GM21423 (cell line): ENCODE measurements around the gene STRADA.
A peak's percentile ranks its signal among the peaks of the same experiment; 100 is the strongest.

Experiments
- ATAC-seq: cut with Tn5 transposase; IDR thresholded peaks from one replicate; pipeline ENCODE4 v1.9.1; 2021; ENCODE audit warnings: mild to moderate bottlenecking, moderate library complexity; ENCODE audit not compliant: unreplicated experiment

The STRADA gene, protein sequence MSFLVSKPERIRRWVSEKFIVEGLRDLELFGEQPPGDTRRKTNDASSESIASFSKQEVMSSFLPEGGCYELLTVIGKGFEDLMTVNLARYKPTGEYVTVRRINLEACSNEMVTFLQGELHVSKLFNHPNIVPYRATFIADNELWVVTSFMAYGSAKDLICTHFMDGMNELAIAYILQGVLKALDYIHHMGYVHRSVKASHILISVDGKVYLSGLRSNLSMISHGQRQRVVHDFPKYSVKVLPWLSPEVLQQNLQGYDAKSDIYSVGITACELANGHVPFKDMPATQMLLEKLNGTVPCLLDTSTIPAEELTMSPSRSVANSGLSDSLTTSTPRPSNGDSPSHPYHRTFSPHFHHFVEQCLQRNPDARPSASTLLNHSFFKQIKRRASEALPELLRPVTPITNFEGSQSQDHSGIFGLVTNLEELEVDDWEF

DNA sequence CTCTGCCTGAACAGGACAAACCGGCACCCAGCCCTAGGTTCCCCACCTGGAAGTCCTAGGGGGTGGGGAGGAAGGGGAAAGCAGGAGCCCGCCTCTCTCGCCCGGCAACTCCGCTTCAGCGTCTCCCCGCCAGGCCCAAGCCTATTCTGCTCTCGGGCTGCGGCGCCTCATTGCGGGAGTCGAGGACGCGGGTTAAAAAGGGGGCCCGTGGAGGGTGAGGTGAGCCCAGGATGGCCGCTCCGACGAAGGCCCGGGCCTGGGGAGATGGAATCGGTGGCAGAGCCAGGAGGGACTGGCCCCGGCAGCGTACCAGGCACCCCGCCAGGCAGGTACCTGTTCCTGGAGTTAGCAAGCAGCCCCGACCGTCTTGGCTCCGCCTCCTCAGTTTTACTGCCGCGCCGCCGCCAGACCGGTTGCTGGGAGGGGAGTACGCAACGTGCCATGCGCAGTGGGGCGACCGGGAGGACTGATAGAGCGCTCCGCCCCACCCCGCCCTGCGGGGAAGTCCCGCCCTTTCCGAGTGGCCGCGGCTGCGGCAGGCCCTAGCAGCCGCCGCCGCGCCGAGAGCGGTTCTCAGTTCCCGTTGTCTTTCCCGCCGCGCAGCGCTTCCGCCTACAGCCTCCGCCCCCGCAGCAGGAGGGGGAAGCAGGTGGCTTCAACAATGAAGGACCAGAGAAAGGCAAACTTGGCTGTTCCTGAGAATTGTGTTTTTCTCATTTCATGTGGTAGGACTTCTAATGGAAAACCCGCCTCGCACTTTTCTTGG is at the start of gene STRADA:
Gene STRADA (minus strand): TSS at position 392 of the 766 bp plus-strand sequence. CDS start 13,430 bp downstream, outside the sequence.
- ATAC-seq, result peak; percentile 93

DNA sequence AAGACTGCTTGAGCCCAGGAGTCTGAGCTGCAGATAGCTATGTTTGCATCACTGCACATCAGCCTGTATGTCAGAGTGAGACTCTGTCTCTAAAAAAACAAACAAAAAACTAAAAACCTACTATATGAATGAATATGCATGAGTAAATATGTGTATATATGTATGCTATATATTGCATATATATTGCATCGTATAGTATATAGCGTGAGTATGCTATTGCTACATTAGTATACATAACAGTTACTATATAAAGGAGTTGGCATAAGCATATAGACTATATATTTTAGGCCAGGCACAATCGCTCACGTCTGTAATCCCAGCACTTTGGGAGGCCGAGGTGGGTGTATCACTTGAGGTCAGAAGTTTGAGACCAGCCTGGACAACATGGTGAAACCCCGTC is 48.5 kb upstream of the STRADA start:
- no peak for ATAC-seq

DNA sequence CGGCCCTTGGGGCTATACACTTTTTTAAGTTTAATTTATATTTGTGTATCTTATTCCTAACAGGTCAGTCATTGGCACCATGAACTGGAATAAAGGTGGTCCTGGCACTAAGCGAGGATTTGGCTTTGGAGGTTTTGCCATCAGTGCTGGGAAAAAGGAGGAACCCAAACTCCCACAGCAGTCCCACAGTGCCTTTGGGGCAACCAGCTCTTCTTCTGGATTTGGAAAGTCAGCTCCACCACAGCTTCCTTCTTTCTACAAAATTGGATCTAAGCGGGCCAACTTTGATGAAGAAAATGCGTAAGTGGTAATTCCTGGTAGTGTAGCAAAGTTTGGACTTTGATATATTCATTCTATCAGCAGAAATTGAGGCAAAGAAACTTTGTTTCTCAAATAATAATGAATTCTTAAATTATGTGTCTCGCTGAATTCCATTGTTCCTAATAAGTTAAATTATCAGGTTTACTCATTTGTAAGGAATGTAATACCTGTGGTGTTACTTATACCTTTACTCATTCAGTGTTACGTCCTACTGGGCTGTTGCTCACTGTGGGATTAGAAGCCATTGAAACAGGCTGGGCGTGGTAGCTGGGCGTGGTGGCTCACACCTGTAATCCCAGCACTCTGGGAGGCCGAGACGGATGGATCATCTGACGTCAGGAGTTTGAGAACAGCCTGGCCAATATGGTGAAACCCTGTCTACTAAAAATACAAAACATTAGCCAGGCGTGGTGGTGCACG is 45.5 kb upstream of the STRADA start:
- ATAC-seq, result no peak

DNA sequence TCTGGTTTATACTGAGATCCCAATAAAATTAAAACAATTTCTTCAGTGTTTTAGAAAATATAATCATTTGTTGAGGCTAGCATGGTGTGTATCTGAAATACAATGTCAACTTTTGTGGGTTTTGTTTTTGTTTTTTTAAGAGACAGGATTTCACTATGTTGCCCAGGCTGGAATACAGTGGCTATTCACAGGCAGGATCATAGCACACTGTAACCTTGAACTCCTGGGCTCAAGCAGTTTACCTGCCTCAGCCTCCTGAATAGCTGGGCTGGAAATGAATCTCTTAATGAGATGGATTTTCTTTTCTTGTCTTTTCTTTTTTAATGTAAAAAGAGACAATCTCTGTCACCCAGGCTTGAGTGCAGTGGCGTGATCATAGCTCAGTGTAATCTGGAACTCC is 44.5 kb upstream of the STRADA start:
- ATAC-seq, result no peak

DNA sequence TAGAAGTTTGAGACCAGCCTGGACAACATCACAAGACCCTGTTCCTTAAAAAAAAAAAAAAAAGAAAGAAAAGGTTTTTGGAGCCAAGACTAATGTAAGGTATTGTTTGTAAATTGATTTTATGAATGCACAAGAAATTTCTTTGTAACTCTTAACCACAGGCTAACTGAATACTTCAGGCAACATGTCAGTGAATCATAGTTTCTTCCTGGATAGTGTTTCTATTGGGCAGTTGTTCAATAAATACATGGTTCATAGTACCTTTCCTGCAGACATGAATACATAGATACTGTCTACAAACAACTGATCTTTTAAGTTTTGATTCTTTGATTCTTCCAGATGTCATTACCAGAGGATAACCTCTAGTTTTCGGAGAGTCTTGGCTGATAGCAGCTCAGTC is 44.0 kb upstream of the STRADA start:
- ATAC-seq, result no peak

DNA sequence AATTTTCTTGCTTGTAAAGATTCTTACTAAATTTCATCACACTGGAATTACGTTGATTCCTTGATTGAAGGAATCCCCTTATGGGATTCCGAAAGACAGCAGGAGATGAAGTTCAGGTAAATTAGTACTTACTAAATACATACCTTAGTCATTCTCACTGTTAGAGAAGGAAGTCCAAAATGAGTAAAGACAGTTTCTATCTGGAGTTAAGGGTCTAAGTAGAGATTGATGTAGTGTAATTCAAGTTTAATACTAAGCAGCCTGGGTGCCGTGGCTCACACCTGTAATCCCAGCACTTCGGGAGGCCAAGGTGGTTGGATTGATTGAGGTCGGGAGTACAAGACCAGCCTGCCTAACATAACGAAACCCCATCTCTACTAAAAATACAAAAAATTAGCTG is 41.9 kb upstream of the STRADA start:
- ATAC-seq, result no peak

DNA sequence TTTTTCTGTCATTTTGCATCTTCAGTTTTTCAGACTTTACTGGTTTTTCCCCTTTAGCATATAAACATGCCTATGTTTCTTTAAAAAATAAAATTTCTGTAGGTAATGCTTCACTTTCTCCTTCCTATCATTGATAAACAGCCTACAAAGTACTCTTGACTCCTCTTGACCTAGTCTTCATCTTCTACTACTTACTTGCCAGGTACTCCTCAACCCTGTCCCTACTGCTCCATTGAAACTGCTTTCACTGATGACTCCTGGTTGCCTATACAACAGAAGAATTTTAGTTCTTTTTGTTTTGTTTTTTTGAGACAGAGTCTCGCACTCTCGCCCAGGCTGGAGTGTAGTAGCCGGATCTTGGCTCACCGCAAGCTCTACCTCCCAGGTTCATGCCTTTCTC is 39.3 kb upstream of the STRADA start:
- ATAC-seq, result no peak

DNA sequence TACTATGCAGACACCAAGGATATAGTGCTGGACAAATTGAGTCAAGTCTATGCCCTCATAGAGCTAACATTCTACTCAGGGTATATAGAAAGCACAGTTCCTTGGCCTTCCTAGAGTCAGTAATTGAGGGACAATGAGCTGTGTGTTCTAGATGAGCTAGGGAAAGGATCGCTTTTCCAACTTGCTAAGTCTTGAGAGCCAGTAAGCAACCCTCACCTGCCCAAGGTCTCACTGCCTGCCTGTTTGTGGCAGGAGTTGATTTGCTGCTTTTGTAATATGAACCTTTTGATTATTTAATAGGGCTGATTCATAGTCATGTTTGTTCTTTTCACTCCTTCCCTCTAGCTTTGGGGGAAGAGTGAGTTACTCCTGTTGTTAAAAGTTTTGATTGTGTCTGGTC is 38.9 kb upstream of the STRADA start:
- no peak for ATAC-seq

DNA sequence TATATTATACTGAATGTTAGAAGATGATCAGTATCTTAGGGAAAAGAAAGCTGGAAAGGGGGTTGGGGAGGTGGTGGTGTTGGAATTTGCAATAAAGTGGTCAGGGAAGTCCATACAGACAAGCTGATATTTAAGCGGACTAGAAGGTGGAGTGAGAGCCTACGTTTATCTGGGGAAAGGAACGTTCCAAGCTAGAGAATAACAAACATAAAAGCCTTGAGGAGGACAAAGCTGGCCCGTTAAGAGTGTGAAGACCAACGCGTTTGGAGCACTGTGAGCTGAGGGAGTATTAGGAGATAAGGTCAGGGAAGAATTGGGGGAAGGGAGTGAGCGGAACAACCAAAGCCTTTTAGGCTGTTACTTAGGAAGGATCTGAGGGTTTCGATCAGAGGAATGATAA is 33.8 kb upstream of the STRADA start:
- no peak for ATAC-seq

DNA sequence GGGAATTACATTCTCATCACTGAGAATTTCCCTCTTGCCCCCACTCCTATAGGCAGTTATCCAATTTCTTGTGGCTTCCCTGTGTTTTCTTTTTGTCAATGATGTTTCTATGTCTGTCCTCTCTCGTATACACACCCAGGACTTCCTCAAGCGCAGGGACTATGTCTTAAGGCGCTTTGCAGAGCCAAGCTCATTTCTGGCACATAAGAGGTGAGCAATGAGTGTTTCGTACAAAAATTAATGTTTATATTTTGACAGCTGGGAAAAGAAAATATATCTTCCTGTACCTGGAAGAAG is 33.3 kb upstream of the STRADA start:
- ATAC-seq, result no peak

DNA sequence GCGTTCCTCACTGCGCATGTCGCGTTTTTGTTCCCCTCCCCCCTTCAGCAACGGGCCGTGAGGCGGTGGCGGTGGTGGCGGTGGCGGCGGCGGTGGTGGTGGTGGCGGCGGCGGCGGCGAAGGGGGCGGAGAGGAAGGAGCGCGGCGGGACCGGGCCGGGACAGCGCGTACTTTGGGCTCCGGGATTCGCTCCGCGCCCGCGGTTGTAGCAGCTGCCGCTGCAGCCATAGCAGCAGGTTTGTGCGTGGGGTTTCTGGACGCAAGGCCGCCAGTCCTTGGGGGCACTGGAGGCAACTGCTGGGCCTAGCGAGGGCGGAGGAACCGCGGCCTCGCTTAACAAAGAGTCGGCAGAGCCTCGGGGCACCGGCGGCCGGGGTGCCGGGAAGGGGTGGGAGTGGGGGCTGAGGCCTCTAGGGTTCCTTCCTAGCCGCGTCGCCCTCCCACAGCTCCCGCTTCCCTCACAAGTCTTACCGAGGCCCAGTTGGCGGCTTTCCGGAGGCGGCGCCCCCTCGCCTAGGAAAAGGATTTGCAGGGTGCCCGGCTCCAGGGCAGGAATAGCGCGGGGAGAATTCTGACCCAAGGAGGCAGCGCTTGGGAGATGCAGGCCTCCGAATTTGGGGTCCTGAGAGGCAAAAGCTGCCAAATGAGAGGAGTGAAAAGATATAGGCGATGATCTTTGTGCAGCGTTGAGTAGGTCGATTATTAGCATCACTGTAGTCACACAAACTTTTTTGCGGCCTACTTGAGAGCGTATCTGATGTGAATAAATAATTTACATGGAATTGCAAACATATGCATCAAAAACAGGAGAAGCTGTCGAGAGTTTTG is 32.8 kb upstream of the STRADA start, which contains the start of gene DDX42:
Gene DDX42 (plus strand): TSS at position 30 of the 828 bp plus-strand sequence. CDS start 12,880 bp downstream, outside the sequence.
- ATAC-seq, result no peak

DNA sequence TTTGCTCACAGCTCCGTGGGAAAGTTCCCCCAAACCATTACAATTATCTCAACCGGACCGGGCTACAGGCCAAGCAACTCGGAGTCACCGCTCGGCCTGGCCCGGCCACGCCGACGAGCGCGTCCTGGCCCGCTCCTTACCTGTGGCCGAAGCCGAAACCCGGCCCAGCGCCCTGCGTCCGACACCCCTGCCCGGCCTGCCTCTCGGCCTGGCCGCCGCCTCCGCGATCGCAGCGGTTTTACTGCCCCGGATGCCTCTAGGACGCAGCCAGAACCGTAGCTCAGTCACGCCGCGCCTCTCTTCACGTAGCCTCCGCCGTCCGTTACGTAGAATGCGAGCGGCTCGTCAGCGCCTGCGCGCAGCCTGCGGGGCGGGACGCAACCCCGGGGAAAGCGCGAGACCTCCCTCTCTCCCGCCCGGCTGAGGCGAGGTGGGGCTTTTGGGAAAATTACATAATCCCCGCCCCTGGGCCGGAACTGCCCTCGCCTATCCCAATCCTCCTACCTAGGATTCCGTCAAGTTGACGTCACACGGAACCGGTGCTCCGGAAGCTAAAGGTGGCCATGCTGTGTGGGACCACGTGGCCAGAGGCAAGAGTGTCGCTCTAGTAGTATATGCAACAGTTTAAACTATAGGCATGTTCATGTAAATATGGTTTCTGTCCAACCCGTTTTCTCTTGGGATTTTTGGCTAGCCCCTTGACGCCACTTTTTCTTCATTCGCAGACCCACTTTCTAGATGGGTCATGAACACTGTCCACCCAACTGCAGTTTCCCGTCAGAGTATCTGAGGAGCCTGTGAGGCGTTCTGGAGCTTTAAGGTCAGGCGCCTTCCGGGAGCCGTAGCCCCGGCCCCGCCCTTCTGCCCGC is 31.9 kb upstream of the STRADA start, which contains the start of gene CCDC47:
Gene CCDC47 (minus strand): TSS at position 326 of the 869 bp plus-strand sequence. CDS start 7,422 bp downstream, outside the sequence.
- peak; percentile 86 for ATAC-seq

DNA sequence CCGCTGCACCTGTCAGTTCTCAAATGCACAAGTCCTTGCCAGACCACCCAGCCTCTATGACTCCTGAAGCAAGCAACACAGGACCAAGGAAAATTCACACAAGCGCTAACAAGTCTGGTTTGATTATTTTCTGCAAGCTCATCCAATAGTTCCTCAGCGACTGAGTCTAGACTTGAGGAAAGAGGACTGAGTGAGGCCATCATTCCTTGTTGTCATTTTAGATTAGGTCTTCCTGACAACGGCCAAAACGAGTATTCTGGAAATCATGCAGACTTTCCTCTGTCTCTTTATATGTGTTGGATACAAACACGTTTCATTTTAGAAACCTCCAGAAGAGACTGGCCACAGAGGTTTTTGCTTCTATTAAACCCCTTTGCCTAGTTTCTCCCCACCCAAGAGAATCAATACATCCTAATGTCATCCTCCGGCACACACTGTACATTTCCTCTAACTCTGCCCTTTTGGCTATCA is 31.2 kb upstream of the STRADA start:
- ATAC-seq, result no peak

DNA sequence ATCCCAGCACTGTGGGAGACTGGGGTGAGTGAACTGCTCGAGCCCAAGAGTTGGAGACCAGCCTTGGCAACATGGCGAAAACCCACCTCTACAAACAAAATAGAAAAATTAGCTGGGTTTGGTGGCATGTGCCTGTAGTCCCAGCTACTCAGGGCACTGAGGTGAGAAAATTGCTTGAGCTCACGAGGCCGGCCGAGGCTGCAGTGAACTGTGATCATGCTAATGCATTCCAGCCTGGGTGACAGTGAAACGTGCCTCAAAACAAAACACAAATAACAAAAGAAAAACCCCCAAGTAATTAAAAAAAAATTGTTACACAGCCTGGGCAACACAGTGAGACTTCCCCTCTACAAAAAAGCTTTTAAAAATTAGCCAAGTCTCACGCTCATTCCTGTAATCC is 26.8 kb upstream of the STRADA start:
- ATAC-seq, result no peak

DNA sequence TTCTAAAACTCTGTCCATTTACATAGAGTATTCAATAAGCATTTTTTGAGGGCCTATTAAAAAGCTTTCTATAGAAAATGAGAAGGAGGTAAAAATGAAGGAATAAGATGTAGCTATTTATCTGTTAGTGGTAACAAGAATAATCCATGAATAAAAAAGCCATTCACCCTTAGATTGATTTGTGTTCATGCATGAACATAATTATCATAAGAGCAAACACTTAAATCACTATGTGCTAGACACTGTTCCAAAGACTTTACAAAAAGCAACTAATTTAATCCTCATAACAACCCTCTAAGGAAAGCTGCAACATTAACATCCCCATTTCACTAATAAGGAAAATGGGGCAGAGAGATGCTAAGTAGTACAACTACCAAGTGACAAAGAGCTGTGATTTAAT is 25.2 kb upstream of the STRADA start:
- no peak for ATAC-seq

DNA sequence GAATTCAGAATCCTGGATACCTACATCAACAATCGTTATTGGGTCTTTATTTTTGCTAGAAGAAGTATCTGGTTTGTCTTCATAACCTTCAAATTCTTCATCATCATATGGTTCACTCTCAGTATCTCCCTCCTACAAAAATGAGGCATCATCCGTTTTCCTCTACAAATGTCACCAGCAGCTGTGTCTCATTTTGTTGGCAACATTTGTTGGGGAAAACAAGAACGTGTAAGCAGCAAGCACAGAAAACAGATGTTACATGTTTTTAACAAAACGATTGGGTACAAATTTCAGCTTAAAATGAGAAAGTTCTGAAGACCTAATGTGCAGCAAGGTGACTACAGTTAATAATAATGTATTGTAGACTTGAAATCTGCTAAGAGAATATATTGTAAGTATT is 23.1 kb upstream of the STRADA start:
- no peak for ATAC-seq

DNA sequence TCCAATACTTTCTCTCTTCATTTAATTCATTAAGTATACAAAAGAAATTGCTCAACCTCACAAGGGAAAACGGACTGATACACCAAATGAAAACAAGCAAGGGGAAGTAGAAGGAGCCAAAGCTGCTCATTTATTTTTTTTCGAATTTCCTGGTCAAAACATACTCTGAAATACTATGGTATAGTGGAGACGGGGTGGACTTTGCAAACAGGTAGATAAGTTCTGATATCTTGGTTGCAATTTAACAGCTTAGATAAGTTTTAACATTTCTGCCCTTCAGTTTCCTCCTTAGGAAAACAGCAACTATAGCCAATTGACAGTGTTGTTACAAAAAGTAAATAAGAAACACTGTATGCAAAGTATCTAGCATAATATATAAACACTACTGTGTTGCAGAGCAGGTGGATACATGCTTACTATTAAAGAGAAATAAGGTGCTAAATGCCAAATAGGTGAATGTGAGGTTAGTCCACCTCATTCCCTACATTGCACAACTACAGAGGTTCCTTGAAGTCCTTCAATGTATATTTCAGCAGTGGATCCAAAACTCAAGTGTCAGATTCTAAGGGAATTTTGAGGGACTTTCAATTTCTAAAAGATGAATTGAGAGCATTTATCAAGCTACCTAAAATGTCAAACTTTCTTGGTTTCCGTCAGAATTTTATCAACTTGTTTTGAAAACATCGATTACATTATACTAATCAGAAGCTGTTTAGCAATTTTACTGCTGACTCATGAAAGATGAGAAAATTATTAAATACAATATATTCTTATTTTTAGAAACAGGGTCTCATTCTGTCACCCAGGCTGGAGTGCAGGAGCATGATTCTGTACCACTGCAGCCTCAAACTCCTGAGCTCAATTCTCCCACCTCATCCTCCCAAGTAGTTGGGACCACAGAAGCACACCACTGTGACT is 20.8 kb upstream of the STRADA start:
- no peak for ATAC-seq

DNA sequence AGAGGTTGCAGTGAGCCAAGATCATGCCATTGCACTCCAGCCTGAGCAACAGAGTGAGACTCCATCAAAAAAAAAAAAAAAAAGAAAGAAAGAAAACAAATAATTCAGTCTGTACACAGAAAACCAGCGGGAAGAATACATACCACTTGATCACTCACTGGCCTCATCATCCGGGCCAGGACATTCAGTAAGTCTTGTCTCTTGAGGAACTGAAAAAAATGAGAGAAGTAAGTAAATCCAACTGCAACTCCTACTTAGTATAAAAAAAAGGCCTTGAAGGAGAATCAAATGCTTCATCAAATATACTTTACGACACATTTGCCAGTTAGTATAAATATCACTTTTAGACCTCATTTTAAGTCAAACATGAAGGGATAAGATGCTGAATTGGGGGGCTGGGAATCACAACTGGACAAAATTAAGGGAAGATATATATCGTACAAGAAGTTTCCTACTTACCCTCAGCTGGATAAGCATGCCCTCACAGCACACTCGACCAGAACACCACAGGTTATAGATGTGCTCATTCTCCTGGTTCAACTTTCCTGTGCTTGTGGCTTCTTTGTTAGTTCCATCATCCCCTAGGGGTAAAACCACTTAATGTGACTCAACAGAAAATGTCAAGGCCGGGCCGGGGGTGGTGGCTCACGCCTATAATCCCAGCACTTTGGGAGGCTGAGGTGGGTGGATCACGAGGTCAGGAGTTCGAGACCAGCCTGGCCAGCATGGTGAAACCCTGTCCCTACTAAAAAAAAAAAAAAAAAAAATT is 19.4 kb upstream of the STRADA start:
- ATAC-seq, result no peak
